Left lung (tissue), 10 donors: ENCODE results near the gene GBE1. TPM values are rescaled to one million over a fixed set of nuclear protein-coding genes. Genes with fewer than 3 reads are reported as not detected.

Source experiments
- ATAC-seq: fragments of 200-7000 bp; cut with Tn5 transposase; one replicate; pipeline ENCODE4 v1.9.1; 2020; ENCODE audit warnings: moderate library complexity
- DNase-seq, 4 donors: peaks; one replicate each; pipeline ENCODE4 v3.0.0-alpha.2; 2013 to 2020
- H3K27ac ChIP-seq, 2 donors: fragments of 200-600 bp; sonication (generic) in 1 of 2; one replicate each; pipeline versions ENCODE4 v1.5.0 to v1.8.0; 2020 to 2021
- H3K27me3 ChIP-seq, 2 donors: fragments of 200-600 bp; sonication (generic) in 1 of 2; one replicate each; pipeline versions ENCODE4 v1.5.0 to v1.8.0; 2020 to 2021
- H3K36me3 ChIP-seq, 2 donors: fragments of 200-600 bp; sonication (generic) in 1 of 2; one replicate each; pipeline versions ENCODE4 v1.5.0 to v1.8.0; 2020 to 2021
- H3K4me1 ChIP-seq, 2 donors: fragments of 200-600 bp; one replicate each; pipeline ENCODE4 v1.8.0; 2021
- H3K4me3 ChIP-seq, 2 donors: fragments of 200-600 bp; sonication (generic) in 1 of 2; one replicate each; pipeline versions ENCODE4 v1.5.0 to v1.8.0; 2020 to 2021; ENCODE audit warnings: mild to moderate bottlenecking in 1 of 2
- H3K9me3 ChIP-seq, 2 donors: fragments of 200-600 bp; sonication (generic) in 1 of 2; one replicate each; pipeline versions ENCODE4 v1.5.0 to v1.8.0; 2020 to 2021
- intact Hi-C, 2 donors: fragments of 100-400 bp; cut with DNase I; formaldehyde crosslinking; loops; one replicate each; pipeline versions ENCODE4 v1.11.2 to v1.14.2; 2022
- polyA plus RNA-seq, 6 donors: library from polyadenylated mRNA; unstranded; fragments of 120-200 nt; gene quantifications; one replicate each; pipeline ENCODE4 v1.2.1, GENCODE V29; 2013; ENCODE audit not compliant: insufficient read length in 6 of 6
- total RNA-seq, 2 donors: library from RNA; stranded (reverse); fragmentation: NEBNext Ultra II Directional; extraction: Animal tissue kit (Norgen Biotek cat#: 25700); gene quantifications; one replicate each; pipeline ENCODE4 v1.2.1, GENCODE V29; 2021
- TF ChIP-seq, protein P1 (sequence below), 2 donors: fragments of 200-600 bp; sonication (generic) in 1 of 2; IDR thresholded peaks; one replicate each; pipeline versions ENCODE4 v1.5.0 to v1.8.0; 2021; ENCODE audit warnings: antibody characterized with exemption in 2 of 2
- donor health status: DM: no; HTN: yes; CAD: no.
- donor health status: DM: no; HTN: no; CAD: no.

The GBE1 gene
- total and polyA plus RNA-seq, 8 donors = 13.3 to 53.1 (median 16.3) TPM

DNA sequence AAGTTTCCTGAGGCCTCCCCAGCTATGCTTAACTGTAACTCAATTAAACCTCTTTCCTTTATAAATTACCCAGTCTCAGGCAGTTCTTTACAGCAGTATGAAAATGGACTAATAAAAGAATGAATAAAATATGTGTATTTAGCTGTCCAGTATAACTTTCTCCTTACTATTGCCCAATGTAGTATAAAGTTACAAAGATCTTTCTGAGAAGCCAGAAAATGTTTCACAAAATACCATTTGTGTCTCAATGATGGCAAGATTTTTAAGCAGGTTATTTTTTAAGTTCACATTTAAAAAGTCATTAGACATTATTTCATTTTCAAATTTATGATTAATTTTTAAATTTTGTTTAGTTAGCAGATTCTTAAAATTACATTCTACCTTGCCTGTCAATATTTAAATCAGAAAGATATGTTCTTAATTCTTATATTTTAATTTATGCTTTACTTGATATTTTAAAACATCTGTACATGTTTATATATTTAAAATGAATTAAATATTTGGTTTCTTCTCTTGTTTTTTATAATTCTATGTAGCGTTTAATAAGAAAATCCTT lies 189.2 kb downstream of the GBE1 start:
- Histone ChIP-seq H3K36me3 (peaks cover 0 to 9% of the 10 kb centered on the region in 2 donors), H3K9me3 (no peaks in the 10 kb centered on the region), H3K27me3 (no peaks in the 10 kb centered on the region), H3K4me3 (no peak overlapping the region), H3K27ac (no peak overlapping the region), H3K4me1 (no peaks in the 10 kb centered on the region)
- ATAC-seq (no peak), DNase-seq (no peak)
- intact Hi-C loops = no loop called here
- TF ChIP-seq, protein P1, sequence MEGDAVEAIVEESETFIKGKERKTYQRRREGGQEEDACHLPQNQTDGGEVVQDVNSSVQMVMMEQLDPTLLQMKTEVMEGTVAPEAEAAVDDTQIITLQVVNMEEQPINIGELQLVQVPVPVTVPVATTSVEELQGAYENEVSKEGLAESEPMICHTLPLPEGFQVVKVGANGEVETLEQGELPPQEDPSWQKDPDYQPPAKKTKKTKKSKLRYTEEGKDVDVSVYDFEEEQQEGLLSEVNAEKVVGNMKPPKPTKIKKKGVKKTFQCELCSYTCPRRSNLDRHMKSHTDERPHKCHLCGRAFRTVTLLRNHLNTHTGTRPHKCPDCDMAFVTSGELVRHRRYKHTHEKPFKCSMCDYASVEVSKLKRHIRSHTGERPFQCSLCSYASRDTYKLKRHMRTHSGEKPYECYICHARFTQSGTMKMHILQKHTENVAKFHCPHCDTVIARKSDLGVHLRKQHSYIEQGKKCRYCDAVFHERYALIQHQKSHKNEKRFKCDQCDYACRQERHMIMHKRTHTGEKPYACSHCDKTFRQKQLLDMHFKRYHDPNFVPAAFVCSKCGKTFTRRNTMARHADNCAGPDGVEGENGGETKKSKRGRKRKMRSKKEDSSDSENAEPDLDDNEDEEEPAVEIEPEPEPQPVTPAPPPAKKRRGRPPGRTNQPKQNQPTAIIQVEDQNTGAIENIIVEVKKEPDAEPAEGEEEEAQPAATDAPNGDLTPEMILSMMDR (IDR thresholded peaks at IDR 0.05) = no peak

DNA sequence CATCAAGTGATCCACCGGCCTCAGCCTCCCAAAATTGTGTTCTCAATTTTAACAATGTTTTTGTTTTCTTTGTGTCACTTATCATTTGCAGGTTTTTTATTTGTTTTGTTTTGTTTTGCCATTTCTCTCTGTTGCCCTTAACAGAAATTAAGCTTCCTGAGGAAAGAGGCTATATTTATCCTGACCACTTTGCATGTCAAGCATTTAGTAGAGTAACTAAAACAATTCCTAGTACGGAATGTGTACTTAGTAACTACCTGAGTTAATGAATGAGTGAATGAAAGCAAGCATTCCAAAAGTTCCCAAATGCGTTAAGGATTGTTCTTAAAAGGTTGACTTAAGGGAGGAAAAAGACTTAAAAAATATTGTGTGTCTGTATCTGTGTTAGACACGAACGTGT lies 193.1 kb downstream of the GBE1 start:
- intact Hi-C loops = no loop called here
- TF ChIP-seq, protein P1 (IDR thresholded peaks at IDR 0.05) = no peak
- Histone ChIP-seq H3K27ac (no peak overlapping the region), H3K9me3 (no peaks in the 10 kb centered on the region), H3K36me3 (peaks cover 0 to 14% of the 10 kb centered on the region in 2 donors), H3K4me3 (no peak overlapping the region), H3K27me3 (no peaks in the 10 kb centered on the region), H3K4me1 (no peaks in the 10 kb centered on the region)
- ATAC-seq (no peak), DNase-seq (no peak)

GRCh38 chr3:81565041-81565440 lies 196.4 kb downstream of the GBE1 start:
- H3K36me3 ChIP-seq = peaks cover 0 to 14% of the 10 kb centered on the region in 2 donors
- ATAC-seq (no peak), DNase-seq (no peak)
- no peaks in the 10 kb centered on the region for H3K9me3 ChIP-seq
- H3K27ac ChIP-seq = no peak overlapping the region
- H3K4me1 ChIP-seq = no peaks in the 10 kb centered on the region
- TF ChIP-seq, protein P1 (IDR thresholded peaks at IDR 0.05) = no peak
- no peak overlapping the region for H3K4me3 ChIP-seq
- H3K27me3 ChIP-seq = no peaks in the 10 kb centered on the region
- intact Hi-C loops = no loop called here

- no peaks in the 10 kb centered on the region for H3K27me3 ChIP-seq
- H3K27ac ChIP-seq = no peak overlapping the region
- ATAC-seq = no peak
- no peak overlapping the region for H3K4me3 ChIP-seq
- TF ChIP-seq, protein P1 (IDR thresholded peaks at IDR 0.05) = no peak
- intact Hi-C loops = no loop called here
- no peaks in the 10 kb centered on the region for H3K9me3 ChIP-seq
- no peak for DNase-seq
- H3K4me1 ChIP-seq = no peaks in the 10 kb centered on the region
- no peaks in the 10 kb centered on the region for H3K36me3 ChIP-seq
Measured at GRCh38 chr3:81558106-81558505, 203.3 kb downstream of the GBE1 start.

DNA sequence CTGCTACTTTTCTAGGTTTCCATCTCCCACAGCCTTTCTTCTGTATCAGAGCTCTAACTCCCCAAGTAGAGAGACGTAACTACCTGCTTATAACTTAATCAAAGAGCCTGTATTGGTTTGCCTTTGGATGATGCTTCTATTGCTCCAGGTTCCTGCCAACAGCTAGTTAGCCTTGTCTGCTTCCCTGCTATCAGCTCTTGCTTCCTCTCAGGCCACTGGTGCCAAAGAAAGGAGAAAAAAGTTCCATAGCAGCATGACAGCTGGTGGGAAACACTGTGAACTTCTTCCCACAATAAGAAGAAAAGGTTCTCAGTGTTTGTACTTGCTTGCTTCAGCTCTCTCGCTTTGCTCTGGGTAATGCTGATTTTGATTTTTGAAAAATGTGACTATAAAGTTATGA lies 206.6 kb downstream of the GBE1 start:
- Histone ChIP-seq H3K4me1 (no peaks in the 10 kb centered on the region), H3K36me3 (peaks cover 0 to 2% of the 10 kb centered on the region in 2 donors), H3K27ac (no peak overlapping the region), H3K4me3 (no peak overlapping the region), H3K27me3 (no peaks in the 10 kb centered on the region), H3K9me3 (peaks cover 0 to 6% of the 10 kb centered on the region in 2 donors)
- ATAC-seq (peak; percentile 41), DNase-seq (peak in 2 of 4 donors; percentile 49 to 78)
- intact Hi-C loops = no loop called here
- TF ChIP-seq, protein P1 (IDR thresholded peaks at IDR 0.05) = no peak
